ENCODE results near the gene SLX4IP. TPM values are rescaled to one million over a fixed set of nuclear protein-coding genes. Genes with fewer than 3 reads are reported as not detected.

SLX4IP gene
- total RNA-seq, 1 donor from 2014 or later: 2.6 TPM

- H3K4me3 ChIP-seq (ENCODE audit: low read depth, low read length): no peak overlapping the region
- TF ChIP-seq CTCF (conservative IDR thresholded peaks at IDR 0.05; ENCODE audit: low read depth, low read length): no peak
- DNase-seq (ENCODE audit: low read depth): no peak
These were observed 217.1 kb downstream of the SLX4IP start for GRCh38 chr20:10652185-10652584.

GRCh38 chr20:10652660-10653261 lies 217.7 kb downstream of the SLX4IP start:
- TF ChIP-seq CTCF (conservative IDR thresholded peaks at IDR 0.05; ENCODE audit: low read depth, low read length): no peak
- no peak for DNase-seq (ENCODE audit: low read depth)
- H3K4me3 ChIP-seq (ENCODE audit: low read depth, low read length): no peak overlapping the region

- no peak overlapping the region for H3K4me3 ChIP-seq (ENCODE audit: low read depth, low read length)
- no peak for TF ChIP-seq CTCF (conservative IDR thresholded peaks at IDR 0.05; ENCODE audit: low read depth, low read length)
- DNase-seq (ENCODE audit: low read depth): no peak
These were observed 218.6 kb downstream of the SLX4IP start for GRCh38 chr20:10653599-10654249.

- DNase-seq (ENCODE audit: low read depth): no peak
- H3K4me3 ChIP-seq (ENCODE audit: low read depth, low read length): no peak overlapping the region
- TF ChIP-seq CTCF (conservative IDR thresholded peaks at IDR 0.05; ENCODE audit: low read depth, low read length): no peak
These were observed 219.1 kb downstream of the SLX4IP start for GRCh38 chr20:10654250-10654610.

- no peak for DNase-seq (ENCODE audit: low read depth)
- no peak for TF ChIP-seq CTCF (conservative IDR thresholded peaks at IDR 0.05; ENCODE audit: low read depth, low read length)
- no peak overlapping the region for H3K4me3 ChIP-seq (ENCODE audit: low read depth, low read length)
These were observed 219.5 kb downstream of the SLX4IP start for GRCh38 chr20:10654630-10655029.

GRCh38 chr20:10655720-10656669 lies 220.9 kb downstream of the SLX4IP start:
- no peak overlapping the region for H3K4me3 ChIP-seq (ENCODE audit: low read depth, low read length)
- TF ChIP-seq CTCF (conservative IDR thresholded peaks at IDR 0.05; ENCODE audit: low read depth, low read length): no peak
- DNase-seq (ENCODE audit: low read depth): no peak
